Fibroblast of the conjunctiva (primary cell): ENCODE measurements around the gene MYRFL.
A peak's percentile ranks its signal among the peaks of the same experiment; 100 is the strongest.
"Not testable (repeated sequence)": the region's sequence is repeated elsewhere in the genome, so short reads cannot be mapped to it uniquely, and the experiment has no call there.

Source experiments
- DNase-seq: peaks from one replicate; pipeline ENCODE4 v3.0.0-alpha.2; 2010; ENCODE audit warnings: low read depth

The MYRFL gene

DNA sequence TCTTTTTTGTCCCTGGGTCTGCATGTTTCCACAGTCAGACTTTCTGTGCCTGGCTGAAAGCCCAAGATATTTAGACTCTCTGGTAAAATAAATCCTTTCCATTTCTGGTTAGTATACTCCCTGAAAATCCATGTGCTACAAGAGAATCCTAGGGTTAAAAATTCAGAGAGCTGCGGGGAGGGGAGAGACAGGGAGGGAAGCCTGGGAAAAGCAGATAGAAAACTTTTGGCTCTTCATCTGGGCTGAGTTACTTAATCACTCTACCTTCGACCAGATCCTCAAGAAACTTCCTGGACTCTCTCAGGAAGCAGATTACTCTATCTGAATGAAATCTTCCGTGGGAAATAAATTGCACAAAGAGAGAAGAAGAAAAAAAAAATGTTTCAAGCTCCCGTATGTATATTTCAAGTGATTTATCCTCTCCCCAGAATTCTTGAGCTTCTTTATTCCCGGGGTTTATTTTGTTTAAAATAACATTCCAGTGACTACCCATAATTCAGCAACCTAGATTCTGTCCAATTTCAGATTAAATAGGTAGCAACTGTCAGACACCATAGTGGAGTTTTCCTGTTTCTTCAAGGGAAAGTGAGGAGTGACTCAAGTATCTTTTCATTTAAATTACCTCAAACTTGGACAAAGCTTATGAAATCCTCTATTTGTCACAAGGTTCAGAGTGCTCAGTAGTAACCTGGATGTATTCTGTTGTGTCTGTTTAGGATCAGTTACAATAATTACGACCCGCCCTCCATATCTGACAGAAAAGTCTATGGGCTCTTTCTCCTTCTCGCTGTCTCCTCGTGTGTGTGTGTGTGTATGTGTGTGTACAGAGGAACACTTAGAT lies 163.7 kb downstream of the MYRFL start:
- DNase-seq, result no peak

DNA sequence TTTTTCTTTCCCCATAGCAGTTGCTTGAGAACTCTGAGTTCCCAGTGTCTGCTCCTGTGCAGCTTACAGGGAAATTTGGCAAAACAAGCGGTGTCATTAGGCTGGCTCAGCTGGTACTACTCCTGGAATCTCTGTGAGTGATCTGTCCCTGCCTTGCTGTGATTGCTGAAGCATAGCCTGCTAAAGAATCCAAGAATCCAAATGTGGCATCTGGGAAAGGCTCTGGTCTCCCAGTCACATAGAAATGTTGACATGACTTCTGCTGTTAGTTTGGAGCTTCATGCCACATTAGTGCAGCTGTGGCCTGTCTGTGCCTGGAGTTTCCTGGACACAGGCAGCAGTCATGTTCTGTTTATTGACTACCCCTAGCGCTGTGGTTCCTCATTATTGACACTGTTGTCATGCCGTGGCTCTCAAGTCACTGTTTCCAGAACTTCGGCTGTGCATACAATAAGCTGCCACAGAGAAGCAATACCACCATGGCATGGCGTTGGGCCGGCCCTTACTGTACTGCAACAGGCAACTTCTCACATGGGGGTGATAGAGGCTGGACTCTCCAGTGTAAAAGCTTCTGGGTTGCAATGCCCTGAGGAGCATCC lies 166.8 kb downstream of the MYRFL start:
- DNase-seq, result no peak

DNA sequence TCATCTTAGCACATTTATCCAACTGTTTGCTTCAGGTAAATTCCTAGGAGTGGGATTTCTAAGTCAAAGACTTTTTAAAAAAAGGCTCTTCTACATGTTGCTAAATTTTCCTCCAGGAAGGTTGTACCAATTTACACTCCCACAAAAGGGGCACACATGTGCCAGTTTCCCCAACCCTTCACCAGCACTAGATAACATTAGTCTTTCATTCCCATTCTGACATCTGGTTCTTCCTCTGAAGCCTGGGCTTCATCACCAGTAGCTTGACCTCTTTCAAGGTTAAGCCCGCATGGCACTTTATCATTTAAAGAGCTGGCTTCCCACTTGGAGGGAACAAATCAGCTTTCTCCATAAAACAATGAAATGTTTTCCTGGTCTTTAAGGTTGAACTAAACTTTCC lies 168.4 kb downstream of the MYRFL start:
- no peak for DNase-seq

DNA sequence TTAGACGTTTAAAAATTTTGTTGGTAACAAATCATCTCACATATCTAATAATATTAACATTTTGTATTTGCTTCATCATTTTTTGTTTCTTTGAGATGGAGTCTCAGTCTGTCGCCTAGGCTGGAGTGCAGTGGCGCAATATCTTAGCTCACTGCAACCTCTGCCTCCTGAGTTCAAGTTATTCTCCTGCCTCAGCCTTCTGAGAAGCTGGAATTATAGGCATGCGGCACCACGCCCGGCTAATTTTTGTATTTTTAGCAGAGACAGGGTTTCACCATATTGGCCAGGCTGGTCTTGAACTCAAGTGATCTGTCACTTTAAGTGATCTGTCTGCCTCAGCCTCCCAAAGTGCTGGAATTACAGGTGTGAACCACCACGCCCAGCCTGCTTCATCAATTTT lies 169.1 kb downstream of the MYRFL start:
- not testable (repeated sequence) for DNase-seq

DNA sequence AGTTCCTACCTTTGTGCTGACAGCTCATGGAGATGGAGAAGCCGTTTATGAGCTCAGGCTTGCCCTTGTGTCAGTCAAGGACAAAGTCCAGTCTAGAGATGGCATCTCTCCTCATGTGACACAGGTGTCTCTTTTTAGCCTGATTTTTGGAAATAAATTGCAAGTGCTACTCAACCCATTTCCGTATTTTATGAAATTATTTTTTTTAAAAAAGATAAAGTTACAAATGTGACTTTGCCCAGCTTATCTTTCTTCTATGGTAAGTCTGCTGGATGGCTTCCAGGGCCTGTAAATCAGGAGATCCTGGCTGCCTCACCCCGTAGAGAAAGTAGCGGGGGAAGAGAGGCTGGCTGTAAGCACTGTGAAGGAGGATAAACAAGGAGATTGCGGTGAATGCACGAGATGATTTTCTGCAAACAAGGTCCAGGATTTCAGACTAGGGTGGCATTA lies 169.7 kb downstream of the MYRFL start:
- DNase-seq, result no peak

DNA sequence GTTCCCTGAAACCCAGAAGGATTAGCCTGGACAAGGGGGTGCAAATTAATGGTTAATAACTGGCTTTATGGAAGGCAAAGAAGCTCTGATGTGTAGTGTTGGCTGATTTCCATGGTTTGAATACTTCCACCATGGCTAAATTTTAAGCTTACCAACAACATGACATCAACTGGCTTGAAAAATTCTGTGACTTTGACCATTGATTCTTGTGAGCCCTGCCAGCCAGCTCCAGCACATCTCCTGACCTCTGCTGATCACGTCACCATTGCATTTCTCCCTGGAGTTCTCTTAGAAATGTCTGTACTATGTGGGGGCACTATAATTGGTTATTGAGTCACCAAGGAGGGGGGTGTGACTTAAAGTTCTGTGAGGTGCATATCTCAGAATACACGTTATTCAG lies 171.2 kb downstream of the MYRFL start:
- no peak for DNase-seq

DNA sequence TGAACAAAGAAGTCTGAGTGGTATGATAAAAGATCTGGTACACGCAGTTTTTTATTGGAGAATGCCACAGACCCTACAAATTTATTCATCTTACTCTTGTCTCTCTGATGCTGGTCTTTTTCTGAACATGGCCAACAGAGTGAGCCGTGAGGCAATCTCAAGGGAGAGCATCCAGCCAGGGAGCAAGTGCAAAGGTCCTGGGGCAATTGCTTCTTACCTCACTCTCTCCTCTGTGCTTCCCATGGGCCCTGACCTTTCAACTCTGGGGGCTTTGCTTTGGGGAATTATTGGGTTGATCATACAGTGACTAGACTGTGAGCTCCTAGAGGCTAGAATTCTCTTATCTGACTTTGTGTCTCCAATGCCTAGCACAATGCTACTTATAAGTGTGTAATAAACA lies 171.7 kb downstream of the MYRFL start:
- DNase-seq, result no peak

DNA sequence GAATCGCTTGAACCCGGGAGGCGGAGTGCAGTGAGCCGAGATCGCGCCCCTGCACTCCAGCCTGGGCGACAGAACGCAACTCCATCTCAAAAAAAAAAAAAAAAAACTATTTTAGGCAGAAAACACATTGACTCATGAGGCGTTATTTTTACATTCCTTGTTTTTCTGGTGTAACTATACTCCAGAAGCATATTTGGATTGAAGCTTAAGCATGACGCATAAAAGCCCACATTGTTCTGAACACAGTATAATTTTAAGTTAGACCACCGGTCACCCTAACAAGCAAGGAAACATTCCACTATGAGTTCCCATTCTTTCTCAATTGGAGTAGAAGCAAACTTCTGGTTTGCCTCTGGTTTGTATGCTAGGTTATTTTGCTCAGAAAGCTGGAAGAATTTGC lies 173.0 kb downstream of the MYRFL start:
- no peak for DNase-seq

DNA sequence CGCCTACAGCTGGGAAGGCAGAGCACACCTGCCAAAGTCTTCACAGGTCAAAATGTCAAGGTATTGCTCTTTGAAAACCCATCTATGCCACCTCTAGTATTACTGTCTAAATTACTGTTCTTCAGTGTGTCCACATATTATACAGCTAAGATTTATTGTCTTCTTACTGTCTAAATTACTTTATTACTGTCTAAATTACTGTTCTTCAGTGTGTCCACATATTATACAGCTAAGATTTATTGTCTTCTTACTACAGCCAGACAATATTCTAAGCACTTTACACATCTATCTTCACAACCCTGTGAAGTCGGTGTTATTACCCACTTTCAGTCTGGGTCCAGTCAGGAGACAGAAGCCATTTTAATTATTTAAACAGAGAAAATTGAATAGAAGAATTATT lies 173.9 kb downstream of the MYRFL start:
- DNase-seq, result no peak

DNA sequence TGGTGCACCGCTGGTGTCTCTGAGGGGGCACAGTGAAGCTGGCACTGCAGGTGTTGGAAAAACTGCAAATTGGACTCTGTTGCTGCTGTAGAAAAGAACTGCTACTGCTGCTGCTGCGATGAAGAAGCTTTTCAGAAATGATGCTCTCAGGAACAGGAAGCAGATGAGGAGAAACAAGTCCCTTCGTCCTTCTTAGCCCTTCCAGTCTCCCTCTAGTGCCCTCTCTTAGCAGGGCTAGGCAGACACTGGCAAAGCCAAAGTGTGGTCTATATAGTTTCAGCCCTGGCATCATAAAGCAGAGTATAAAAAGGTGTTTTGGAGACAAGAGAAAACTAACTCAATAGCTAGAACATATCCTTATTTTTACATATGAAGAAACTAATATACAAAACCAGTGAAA lies 174.5 kb downstream of the MYRFL start:
- DNase-seq, result no peak

DNA sequence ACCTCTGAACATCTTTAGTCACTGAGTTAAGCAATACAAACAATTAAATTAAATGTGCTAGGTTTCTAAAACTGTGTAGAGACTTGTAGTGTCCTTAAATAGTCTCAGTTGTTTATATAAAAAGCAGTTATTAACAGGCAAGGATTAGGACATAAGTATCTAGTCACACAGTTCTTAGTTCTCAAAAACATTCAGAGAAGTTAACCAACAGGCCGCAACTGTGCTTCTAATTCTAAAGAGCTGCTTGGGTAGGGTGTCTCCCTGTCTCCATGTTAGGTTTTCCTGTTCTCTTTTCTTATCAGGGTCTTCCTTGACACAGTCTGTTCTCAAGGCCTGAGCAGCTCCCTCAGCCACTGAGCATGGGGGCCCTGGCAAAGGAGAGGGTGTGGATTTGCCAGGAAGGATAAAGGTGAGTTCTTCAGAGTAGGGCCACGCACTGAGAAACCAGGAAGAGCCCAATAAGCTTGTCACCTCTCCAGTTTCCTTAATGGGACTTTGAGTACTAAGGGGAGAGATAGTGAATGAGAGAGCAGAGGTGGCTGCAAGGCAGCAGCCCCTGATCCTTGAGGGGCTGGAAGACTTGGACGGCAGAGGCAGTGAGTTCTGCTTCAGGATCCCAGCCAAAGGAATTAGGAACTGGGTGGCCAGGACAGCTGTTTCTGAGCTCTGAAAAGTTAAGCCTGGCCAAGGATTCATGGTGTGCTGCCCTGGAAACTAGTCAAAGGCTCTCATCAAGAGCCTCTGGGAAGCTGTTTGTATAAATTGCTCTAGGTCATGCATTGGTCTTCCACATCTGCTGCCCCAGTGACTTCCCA lies 177.3 kb downstream of the MYRFL start:
- DNase-seq, result peak; percentile 16

DNA sequence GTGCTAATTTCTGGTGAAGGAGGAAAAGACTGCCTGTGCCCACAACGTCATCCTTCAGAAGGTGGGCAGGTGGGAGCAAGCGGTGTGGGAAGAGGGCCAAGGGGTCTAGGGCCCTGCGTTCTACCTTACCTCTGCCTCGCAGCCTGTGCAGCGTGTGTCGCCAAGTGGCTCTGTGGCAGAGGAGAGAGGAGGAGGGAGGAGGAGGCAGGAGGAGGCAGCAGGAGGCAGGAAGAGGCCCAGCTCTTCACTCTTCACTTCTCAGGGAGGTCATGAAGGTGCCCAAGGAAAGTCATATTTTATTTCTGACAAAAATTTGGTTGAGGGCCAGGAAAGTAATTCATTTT lies 177.9 kb downstream of the MYRFL start:
- no peak for DNase-seq

DNA sequence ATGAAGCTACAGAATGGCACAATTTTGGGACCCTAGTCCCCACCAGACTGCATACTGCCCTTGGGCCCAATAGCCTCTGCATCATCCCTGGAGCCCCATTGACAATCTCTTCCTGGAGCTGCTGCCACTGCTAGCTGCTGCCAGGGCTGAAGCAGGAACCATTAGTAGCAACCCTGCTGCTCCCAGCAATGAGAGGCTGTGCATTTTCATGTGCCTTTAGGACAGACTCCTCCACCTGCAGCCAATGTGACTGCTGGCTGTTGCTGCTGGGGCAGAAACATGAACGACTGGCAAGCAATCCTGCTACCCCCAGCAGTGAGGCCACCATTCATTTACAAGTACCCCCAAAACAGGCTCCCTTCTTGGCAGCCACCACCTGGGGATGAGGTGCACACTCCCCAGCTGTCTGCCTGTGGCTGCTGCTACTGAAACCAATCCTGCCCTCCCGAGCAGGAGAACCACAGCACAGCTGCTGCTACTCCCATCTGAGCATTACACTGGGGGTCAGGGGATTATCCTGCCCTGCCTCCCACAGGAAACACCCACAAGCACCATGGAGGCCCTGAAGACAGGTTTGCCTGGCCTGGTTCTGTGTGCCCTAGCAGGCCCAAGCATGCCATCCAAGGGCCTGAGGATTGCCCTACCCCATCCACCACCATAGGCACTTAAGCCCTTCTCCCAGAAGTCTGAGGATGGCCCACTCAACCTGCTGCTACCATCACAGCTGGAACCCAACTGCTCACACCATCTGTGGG lies 181.0 kb downstream of the MYRFL start:
- DNase-seq, result no peak

DNA sequence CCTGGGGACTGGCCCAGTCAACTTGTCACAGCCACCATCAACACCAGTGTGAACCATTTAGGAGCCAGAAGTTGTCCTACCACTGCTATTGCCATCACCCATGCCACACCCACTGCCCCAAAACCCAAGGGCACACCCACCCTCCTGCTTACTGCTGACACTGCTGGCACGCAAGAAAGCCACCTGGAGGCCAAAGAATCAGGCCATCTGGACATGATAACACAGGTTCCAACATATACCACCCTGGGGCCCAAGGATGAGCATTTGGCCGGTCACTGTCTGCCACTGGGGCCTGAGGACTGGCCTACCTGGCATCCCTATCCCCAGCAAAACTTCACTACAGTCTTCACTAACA lies 181.6 kb downstream of the MYRFL start:
- no peak for DNase-seq

DNA sequence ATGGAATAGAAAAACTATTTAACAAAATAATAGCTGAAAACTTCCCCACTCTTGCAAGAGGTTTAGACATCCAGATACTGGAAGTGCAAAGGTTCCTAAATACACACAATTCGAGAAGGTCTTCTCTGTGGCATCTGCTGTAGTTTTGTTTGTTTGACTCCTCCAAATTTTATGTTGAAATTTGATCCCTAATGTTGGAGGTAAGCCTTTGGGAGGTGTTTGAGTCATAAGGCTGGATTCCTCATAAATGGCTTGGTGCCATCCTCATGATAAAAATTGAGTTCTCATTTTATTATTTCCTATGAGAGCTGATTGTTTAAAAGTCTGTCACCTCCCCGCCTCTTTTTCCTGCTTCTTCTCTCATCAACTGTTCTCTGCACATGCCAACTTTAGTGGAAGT lies 182.7 kb downstream of the MYRFL start:
- DNase-seq, result no peak
